Retina (tissue), 1 donor: ENCODE data around the gene RAB6C.
"Not testable (repeated sequence)": the region's sequence is repeated elsewhere in the genome, so short reads cannot be mapped to it uniquely, and the experiment has no call there.

ENCODE experiments used
- DNase-seq: peaks from one replicate; pipeline ENCODE4 v3.0.0-alpha.2; 2016

The RAB6C gene

DNA sequence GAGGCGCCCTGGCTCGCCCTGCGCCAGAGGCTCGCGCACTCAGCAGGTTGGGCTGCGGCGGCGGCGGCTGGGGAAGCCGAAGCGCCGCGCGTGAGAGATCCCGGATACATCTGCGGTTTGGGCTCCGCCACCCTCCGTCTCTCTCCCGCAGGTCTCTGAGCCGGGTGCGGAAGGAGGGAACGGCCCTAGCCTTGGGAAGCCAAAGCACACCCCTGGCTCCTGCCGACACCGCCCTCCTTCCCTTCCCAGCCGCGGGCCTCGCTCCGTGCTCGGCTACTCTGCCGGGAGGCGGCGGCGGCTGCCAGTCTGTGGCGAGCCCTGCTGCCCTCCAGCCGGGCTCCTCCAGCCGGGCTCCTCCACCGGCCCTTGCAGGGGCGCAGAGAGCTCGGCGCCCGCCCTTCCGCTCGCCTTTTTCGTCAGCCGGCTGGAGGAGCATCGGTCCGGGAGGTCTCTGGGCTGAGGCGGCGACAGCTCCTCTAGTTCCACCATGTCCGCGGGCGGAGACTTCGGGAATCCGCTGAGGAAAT, at the start of gene RAB6C:
Gene RAB6C (plus strand): TSS at position 38 of the 527 bp plus-strand sequence. CDS start 450 bp downstream, at position 488.
- DNase-seq, result peak; percentile 84

GRCh38 chr2:129930451-129930850, 49.0 kb upstream of the RAB6C start:
- DNase-seq, result no peak

- DNase-seq, result not testable (repeated sequence)
Measured at GRCh38 chr2:129933387-129933786, 46.1 kb upstream of the RAB6C start.

DNA sequence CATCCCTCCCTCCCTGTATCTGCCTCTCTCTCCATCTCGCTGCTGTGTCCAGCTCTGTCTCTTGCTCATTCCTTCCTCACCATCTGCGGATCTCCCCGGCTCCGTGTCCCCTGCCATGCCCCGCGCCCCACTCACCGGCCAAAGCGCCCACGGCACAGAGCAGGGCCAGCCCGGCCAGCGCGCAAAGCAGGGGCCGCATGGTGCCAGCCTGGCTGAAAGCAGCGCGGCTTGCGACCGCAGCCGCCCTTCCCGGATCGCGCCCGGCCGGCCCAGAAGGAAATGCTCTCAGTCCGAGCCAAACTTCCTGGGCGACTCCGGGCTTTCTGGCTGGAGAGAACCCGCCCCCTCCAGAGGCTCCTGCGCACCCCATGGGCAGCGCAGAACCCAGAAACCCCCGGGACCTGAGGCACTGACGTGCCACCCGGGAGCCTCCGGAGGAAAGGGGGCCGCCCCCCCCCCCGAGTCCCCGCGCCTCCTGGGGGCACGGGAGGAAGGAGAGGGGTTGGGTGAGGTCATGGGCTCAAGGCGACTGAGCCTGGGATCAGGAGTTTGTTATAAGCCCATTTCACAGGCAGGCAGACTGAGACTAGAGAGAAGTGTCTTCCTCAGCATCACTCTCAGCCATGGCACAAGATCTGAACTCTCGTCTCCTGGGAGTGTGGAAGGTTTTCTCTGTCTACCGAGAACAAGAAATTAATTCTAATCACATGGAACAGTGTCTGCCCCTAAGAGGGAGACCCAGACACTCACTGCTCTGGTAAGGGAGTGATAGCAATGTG, 45.2 kb upstream of the RAB6C start:
- DNase-seq, result peak; percentile 31

GRCh38 chr2:129935118-129935517, 44.3 kb upstream of the RAB6C start:
- DNase-seq, result no peak

DNA sequence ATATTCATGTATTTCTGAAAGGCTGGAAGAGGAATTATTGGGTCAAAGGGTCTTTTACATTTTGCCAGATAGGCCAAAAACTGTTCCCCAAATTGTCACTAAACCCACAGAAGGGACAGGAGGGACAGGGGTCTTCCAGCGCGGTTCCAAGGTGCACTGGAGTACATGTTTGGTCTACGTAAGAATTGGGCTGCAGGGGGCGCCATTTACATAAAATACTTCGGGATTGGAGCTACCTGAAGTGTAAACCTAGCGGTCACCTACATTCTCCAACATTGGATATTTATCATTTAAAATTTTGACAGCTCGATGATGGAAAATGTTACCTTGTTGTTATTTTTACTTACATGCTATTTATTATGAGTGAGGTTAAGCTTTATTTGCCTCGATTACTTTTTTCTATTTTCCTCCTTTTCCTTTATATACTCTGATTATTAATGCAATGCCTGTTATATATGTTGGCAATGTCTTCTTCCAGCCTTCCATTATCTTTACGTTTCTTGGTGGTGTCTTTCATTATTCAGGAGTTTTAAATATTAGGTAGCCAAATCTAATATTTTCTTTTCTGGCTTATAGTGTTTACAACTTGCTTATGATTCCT, 43.0 kb upstream of the RAB6C start:
- DNase-seq, result peak; percentile 38

- not testable (repeated sequence) for DNase-seq
Measured at GRCh38 chr2:129938850-129939471, 40.5 kb upstream of the RAB6C start.

GRCh38 chr2:129943456-129943855, 36.0 kb upstream of the RAB6C start:
- not testable (repeated sequence) for DNase-seq

DNA sequence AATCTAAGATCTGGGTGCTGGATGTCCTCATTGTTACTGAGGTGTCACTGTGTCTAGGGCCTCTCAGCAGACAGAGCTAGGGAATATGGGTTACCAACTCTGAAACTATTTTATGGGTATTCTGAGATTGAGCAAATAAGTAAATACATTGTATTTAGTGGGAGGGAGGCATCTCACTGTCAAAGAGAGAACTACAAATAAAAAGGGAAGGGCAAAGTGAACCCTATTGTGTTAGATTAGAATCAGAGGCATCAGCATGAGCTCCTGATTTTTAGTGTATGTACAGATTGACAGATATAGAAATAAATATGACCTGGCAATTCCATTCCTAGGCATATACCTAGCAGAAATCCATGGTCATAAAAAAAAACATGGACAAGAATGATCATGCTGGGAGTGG, 33.9 kb upstream of the RAB6C start:
- no peak for DNase-seq

DNA sequence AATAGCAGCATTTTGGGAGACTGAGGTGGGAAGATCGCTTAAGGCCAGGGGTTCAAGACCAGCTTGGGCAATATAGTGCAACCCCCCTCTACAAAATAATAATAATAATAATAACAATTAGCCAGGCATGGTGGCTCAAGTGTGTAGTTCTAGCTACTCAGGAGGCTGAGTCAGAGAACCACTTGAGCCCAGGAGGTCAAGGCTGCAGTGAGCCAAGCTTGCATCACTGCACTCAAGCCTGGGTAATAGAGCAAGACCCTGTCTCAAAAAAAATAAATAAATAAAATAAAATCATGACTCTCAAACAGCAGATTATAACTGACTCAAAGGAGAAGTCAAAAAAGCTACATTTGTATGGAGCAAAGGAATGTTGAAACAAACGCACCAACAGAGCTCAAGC, 31.8 kb upstream of the RAB6C start:
- not testable (repeated sequence) for DNase-seq

- DNase-seq, result not testable (repeated sequence)
Measured at GRCh38 chr2:129956171-129956570, 23.3 kb upstream of the RAB6C start.

- DNase-seq, result no peak
Measured at GRCh38 chr2:129957891-129958290, 21.6 kb upstream of the RAB6C start.

- DNase-seq, result not testable (repeated sequence)
Measured at GRCh38 chr2:129958736-129959135, 20.7 kb upstream of the RAB6C start.

DNA sequence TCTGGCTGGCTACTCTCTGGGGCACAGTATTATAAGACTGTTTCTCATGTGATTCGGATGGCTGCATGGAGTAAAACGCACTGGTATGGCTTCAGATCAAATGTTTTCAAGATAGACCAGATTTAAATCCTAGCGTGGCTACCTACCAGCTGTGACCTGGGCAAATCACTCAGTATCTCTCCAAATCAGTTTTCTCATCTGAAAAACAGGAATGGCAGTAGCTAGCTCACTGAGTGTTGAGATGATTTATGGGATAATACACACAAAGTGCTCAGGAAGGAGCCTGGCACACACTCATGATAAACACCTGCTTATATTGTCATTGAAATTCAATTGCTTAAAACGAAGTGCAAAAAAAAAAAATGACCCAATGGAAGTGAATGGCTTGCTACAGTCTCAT, 10.9 kb upstream of the RAB6C start:
- not testable (repeated sequence) for DNase-seq

DNA sequence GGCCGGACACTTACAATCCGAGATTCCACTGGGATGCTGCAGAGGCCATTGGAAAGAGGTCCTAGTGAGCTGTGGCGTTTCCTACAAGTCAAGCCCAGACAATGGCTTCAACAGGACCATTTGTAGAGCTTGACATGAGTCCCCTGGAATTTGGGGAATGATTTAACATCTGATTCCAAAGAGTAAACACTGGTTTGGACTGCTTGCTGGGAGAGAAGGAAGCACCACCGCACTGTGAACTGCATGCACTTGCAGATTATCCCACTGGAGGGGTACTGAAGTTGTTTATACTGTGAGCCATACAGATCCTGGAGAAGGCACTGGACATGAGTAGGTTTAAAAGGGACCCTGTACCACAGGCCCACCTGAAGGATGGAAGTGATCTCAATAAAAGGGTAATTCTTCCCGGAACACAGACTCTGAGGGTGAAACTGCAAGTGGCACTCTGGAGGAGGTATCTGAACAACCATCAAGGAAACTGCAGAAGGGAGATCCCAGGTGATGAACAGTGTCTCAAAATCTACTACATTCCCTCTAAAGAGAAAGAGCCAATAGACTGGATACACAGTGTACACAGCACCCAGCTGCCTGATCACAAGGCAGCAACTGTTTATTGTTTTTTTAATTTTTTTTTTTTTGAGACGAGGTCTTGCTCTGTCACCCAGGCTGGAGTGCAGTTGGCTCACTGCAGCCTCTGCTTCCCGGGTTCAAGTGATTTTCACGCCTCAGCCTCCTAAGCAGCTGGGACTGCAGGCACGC, 4.3 kb upstream of the RAB6C start:
- no peak for DNase-seq

DNA sequence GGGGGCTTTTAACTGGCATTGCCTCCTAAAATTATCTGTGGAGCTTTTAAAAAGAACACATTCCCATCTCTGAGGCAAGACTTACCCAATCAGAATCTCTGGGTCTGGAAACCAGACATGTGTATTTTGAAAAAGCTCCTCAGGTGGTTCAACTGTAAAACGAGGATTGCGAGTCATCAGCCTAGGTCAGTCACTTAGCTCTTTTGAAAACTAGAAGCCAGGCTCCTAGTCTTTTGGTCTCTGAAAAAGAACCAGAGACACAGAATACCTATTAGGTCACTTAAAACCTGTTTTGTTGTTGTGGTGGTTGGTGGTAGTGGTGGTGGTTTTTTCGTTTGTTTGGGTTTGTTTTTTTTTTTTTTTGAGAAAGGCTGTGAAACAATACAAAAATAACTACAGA, 2.5 kb upstream of the RAB6C start:
- DNase-seq, result not testable (repeated sequence)

DNA sequence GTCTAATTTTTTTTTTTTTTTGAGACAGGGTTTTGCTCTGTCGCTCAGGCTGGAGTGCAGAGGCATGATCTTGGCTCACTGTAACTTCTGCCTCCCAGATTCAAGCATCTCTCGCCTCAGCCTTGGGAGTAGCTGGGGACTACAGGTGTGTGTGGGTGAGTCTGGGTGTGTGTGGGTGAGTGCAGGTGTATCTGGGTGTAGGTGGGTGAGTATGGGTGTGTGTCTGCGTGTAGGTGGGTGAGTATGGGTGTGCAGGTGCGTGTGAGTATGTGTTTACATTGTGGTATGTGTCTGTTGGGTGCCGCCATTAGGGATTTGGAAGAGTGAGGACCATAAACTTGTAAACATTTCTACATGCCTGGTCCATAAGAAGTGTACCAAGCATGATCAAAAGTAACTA, 1.5 kb upstream of the RAB6C start:
- DNase-seq, result no peak

GRCh38 chr2:129980246-129980645, 780 bp downstream of the RAB6C start:
- peak; percentile 36 for DNase-seq

GRCh38 chr2:129981689-129982088, 2.2 kb downstream of the RAB6C start:
- DNase-seq, result not testable (repeated sequence)

GRCh38 chr2:129984426-129984825, 5.0 kb downstream of the RAB6C start:
- no peak for DNase-seq

DNA sequence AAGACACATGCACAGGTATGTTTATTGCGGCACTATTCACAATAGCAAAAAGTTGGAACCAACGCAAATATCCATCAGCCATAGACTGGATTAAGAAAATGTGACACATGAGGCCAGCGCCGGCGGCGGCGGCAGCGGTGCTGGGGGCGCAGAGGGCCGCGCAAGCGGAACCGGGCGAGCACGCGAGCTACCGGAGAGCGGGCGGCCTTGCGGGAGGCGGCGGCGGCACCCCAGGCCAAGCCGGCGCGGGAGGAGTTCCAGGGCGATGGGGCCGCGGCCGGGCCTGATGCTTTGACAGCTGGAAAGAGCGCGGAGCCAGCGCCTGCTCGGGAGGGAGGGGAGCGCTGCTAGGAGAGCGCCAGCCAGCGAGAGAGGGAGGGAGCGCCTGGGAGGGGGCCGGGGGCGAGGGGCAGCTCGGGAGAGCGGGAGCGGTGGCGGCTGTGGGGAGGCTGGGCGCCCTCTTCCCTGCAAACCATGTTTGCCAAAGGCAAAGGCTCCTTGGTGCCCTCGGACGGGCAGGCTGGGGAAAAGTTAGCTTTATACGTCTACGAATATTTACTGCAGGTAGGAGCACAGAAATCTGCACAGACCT, 13.0 kb downstream of the RAB6C start:
- not testable (repeated sequence) for DNase-seq

DNA sequence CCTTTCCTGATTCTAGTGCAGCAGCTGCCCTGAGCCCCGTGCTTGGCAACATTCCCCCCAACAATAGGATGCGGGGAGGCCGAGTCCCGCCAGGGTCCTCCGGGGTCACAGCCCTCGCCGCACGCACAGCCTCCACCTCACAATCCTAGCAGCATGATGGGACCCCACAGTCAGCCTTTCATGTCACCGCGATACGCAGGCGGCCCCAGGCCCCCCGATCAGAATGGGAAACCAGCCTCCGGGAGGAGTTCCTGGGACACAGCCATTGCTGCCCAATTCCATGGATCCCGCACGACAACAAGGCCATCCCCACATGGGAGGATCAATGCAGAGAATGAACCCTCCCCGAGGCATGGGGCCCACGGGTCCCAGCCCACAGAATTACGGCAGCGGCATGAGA, 13.7 kb downstream of the RAB6C start:
- DNase-seq, result peak; percentile 29
